ENCODE data around the gene CACNA1H.
"Not testable (repeated sequence)": the region's sequence is repeated elsewhere in the genome, so short reads cannot be mapped to it uniquely, and the experiment has no call there.

The CACNA1H gene

GRCh38 chr16:1194665-1195392, 41.9 kb downstream of the CACNA1H start:
- no peak for DNase-seq

GRCh38 chr16:1195393-1195666, 42.4 kb downstream of the CACNA1H start:
- no peak for DNase-seq

- DNase-seq: no peak
Observed at GRCh38 chr16:1196494-1196893, 43.6 kb downstream of the CACNA1H start.

- DNase-seq: no peak
Observed at GRCh38 chr16:1197237-1197866, 44.4 kb downstream of the CACNA1H start.

- DNase-seq: no peak
Observed at GRCh38 chr16:1198194-1198593, 45.3 kb downstream of the CACNA1H start.

- not testable (repeated sequence) for DNase-seq
Observed at GRCh38 chr16:1198671-1199346, 45.9 kb downstream of the CACNA1H start.

GRCh38 chr16:1199347-1200013, 46.6 kb downstream of the CACNA1H start:
- no peak for DNase-seq

- DNase-seq: no peak
Observed at GRCh38 chr16:1200014-1200627, 47.2 kb downstream of the CACNA1H start.

- no peak for DNase-seq
Observed at GRCh38 chr16:1201444-1201843, 48.5 kb downstream of the CACNA1H start.

- DNase-seq: no peak
Observed at GRCh38 chr16:1202274-1202673, 49.4 kb downstream of the CACNA1H start.

- DNase-seq: no peak
Observed at GRCh38 chr16:1204933-1205332, 52.0 kb downstream of the CACNA1H start.

GRCh38 chr16:1206326-1206725, 53.4 kb downstream of the CACNA1H start:
- no peak for DNase-seq

GRCh38 chr16:1206786-1207185, 53.9 kb downstream of the CACNA1H start:
- DNase-seq: no peak

GRCh38 chr16:1208239-1208830, 55.4 kb downstream of the CACNA1H start:
- DNase-seq: no peak

GRCh38 chr16:1209081-1209480, 56.2 kb downstream of the CACNA1H start:
- no peak for DNase-seq

- no peak for DNase-seq
Observed at GRCh38 chr16:1210461-1210860, 57.6 kb downstream of the CACNA1H start.

GRCh38 chr16:1211451-1212268, 58.8 kb downstream of the CACNA1H start:
- no peak for DNase-seq

- no peak for DNase-seq
Observed at GRCh38 chr16:1212616-1213194, 59.8 kb downstream of the CACNA1H start.

GRCh38 chr16:1213231-1213630, 60.3 kb downstream of the CACNA1H start:
- DNase-seq: no peak

- no peak for DNase-seq
Observed at GRCh38 chr16:1213796-1214372, 61.0 kb downstream of the CACNA1H start.

- no peak for DNase-seq
Observed at GRCh38 chr16:1214719-1215118, 61.8 kb downstream of the CACNA1H start.
